GM06990 (cell line): Measurements from ENCODE around the gene ALAS1.
A peak's percentile ranks its signal among the peaks of the same experiment; 100 is the strongest.

Experiments
- DNase-seq: peaks from one replicate; pipeline ENCODE4 v3.0.0-alpha.2; 2011; ENCODE audit not compliant: insufficient read length; ENCODE audit errors: extremely low read depth
- H3K27me3 ChIP-seq: replicated peaks from 2 replicates; pipeline ENCODE4 v1.6.0; 2011; ENCODE audit warnings: low read length; ENCODE audit not compliant: control insufficient read depth, insufficient read depth
- H3K36me3 ChIP-seq: 2 replicates; pipeline ENCODE4 v1.5.1; 2011; ENCODE audit warnings: low read length; ENCODE audit not compliant: control insufficient read depth, insufficient read depth
- H3K4me3 ChIP-seq: replicated peaks from 2 replicates; pipeline ENCODE4 v1.5.1; 2011; ENCODE audit warnings: low read depth, mild to moderate bottlenecking, control low read depth, low read length
- CTCF ChIP-seq: IDR thresholded peaks from 2 replicates; pipeline ENCODE4 v1.5.1; 2011; ENCODE audit warnings: low read length, control low read depth, mild to moderate bottlenecking, inconsistent platforms; ENCODE audit not compliant: insufficient read depth, poor library complexity, severe bottlenecking

ALAS1 gene

GRCh38 chr3:52231502-52232278 lies 33.7 kb downstream of the ALAS1 start:
- H3K36me3 ChIP-seq = peaks cover 44% of the 10 kb centered on the region
- H3K4me3 ChIP-seq = no peak overlapping the region
- DNase-seq = peak; percentile 70
- TF ChIP-seq CTCF = peak; percentile 97
- no peaks in the 10 kb centered on the region for H3K27me3 ChIP-seq

- no peak for DNase-seq
- no peak for TF ChIP-seq CTCF
- Histone ChIP-seq H3K27me3 (no peaks in the 10 kb centered on the region), H3K36me3 (peaks cover 44% of the 10 kb centered on the region), H3K4me3 (no peak overlapping the region)
Measured at GRCh38 chr3:52232279-52233107, 34.5 kb downstream of the ALAS1 start.

GRCh38 chr3:52233108-52233591 lies 35.2 kb downstream of the ALAS1 start:
- no peak for DNase-seq
- Histone ChIP-seq H3K4me3 (no peak overlapping the region), H3K27me3 (no peaks in the 10 kb centered on the region), H3K36me3 (peaks cover 40% of the 10 kb centered on the region)
- TF ChIP-seq CTCF = no peak

- Histone ChIP-seq H3K36me3 (peaks cover 36% of the 10 kb centered on the region), H3K27me3 (no peaks in the 10 kb centered on the region), H3K4me3 (no peak overlapping the region)
- TF ChIP-seq CTCF = no peak
- DNase-seq = no peak
Measured at GRCh38 chr3:52233968-52234367, 36.0 kb downstream of the ALAS1 start.

- no peak for DNase-seq
- Histone ChIP-seq H3K36me3 (peaks cover 28% of the 10 kb centered on the region), H3K27me3 (no peaks in the 10 kb centered on the region), H3K4me3 (no peak overlapping the region)
- peak; percentile 7 for TF ChIP-seq CTCF
Measured at GRCh38 chr3:52234516-52235447, 36.8 kb downstream of the ALAS1 start.
